GM20000 (cell line): Measurements from ENCODE around the gene CNTNAP3B.
"Not testable (repeated sequence)": the region's sequence is repeated elsewhere in the genome, so short reads cannot be mapped to it uniquely, and the experiment has no call there.

ENCODE experiments used
- DNase-seq: peaks from one replicate; pipeline ENCODE4 v3.0.0; 2012; ENCODE audit warnings: low spot score

CNTNAP3B gene

GRCh38 chr9:42129073-42129729, at the start of gene CNTNAP3B:
CNTNAP3B (minus strand) TSS chr9:42129426; CDS start chr9:42129094, 332 bp downstream.
- DNase-seq, result not testable (repeated sequence)

DNA sequence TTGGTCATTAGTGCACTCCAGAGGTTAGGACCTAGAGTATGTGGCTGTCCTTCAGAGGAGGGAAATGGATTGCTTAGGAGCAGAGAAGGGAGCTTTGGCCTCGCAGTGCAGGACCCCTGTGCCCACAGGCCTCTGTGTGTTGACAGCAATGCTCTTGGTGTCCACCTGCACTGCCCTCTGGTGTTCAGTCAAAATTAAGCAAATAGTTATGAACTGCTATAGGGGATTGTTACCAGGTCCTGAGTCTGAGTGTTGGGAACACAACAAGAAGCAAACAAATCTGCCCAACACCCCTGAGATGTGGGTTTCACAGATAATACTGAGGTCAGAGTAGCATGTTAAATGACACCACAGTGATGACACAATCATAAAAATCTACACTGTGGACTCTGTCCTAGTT, 31.1 kb upstream of the CNTNAP3B start:
- not testable (repeated sequence) for DNase-seq

DNA sequence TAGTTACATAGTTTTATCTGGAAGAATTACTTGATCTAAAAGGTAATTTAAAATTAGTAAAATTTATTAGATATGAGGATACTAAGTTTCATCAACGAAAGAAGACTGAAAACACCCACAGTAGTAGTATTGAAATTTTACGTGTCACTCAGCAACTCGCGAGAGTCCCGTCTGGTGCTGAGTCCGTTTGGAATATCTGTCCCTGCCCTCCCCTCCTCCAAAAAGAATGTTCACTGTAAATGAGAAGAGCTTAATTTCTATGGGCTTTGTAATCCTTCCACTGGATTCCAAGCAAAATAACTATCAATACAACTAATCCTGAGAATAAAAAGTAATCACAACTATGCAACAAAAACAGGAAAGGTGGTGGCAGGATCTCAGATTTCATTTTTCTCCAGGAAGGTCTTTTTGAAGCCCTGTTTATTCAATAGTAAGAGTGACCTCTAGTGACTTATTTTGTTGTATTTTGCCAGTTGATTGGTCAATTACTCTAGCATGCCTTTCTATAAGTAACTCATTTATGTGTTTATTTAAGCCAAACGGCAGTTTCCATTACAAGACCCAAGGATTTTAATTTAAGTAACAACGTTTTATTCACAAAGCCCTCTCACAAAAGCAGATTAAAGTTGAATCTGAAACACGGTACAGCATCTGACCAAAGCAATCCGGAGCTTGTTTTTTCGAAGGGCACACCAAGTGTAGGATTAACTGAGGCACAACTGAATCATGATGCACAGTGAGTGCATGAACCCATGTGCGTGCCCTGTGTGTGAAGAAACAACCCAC, 2.0 kb downstream of the CNTNAP3B start:
- not testable (repeated sequence) for DNase-seq

GRCh38 chr9:42121007-42121406, 8.2 kb downstream of the CNTNAP3B start:
- DNase-seq, result not testable (repeated sequence)

- DNase-seq, result not testable (repeated sequence)
These were observed 33.3 kb downstream of the CNTNAP3B start for GRCh38 chr9:42095929-42096328.

- DNase-seq, result not testable (repeated sequence)
These were observed 44.7 kb downstream of the CNTNAP3B start for GRCh38 chr9:42084559-42084952.

GRCh38 chr9:42083877-42084558, 45.2 kb downstream of the CNTNAP3B start:
- DNase-seq, result not testable (repeated sequence)

DNA sequence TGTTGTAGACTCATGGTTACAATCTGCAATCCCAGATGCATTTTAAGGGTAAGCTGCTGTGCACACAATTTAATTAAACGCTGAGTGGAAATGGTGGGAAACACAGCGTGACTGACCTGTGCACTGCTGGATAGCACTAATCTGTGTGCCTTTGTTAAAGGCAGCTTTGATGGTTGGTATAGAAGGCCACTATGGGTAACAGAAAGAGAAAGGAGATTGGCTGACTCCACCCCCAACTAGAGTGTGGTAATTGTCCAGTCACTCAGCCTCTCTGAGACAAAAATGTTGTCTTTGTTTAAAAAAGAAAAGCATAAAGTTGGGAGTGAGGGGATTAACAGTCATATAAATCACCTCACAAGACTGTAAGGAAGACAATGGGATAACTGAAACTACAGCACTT, 48.9 kb downstream of the CNTNAP3B start:
- DNase-seq, result not testable (repeated sequence)

DNA sequence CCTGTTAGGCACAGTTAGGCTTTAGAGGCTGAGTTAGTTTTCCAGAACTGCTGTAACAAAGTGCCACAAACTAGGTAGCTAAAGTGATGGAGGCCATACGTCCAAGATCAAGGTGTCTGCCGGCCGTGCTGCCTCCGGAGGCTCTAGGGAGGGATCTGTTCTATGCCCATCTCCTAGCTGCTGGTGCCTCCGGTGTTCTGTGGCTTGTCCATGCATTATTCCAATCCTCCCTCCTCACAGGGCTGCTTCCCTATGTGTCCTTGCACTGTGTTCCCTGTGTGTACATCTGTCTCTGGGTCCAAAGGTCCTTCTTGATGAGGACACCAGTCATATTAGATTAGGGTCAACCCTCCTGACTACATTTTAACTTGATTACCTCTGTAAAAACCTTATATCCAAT, 54.4 kb downstream of the CNTNAP3B start:
- not testable (repeated sequence) for DNase-seq

- DNase-seq, result not testable (repeated sequence)
These were observed 58.2 kb downstream of the CNTNAP3B start for GRCh38 chr9:42071026-42071425.

DNA sequence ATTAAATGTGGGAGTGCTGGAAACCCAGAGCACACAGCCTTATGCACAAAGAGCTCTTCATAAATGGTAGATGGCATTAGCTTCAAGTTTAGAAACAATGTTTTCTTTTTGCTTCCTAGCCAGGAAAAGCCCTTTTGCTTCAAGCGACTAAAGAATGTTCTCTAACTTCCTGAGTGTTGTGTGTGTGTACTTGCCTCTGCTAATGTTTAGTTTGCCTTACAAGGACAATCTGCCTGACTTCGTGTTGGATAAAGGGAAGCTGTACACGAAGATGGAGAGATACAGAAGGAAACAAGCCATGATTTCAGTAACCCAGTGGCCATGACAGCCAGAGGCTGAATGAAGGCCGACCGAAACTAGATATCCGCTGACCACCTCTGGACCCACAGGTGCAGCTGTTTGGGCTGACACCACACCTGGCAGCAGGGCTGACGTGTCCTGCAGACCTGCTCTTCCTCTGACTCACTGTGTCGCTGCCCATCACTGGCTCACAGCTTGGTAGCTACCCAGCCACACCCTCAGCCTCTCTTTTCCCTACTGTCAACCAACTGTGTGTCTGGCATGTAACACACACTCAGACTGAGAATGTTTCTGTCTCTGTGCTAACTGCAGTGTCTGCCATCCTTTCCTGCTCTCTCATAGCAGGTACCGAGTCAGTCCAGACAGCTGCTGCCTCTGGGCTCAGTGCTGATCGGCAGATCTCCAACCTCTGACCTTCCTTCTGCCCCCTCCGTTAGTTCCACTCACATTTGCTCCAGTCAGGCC, 59.0 kb downstream of the CNTNAP3B start:
- DNase-seq, result not testable (repeated sequence)

GRCh38 chr9:42053874-42054273, 75.4 kb downstream of the CNTNAP3B start:
- not testable (repeated sequence) for DNase-seq

GRCh38 chr9:42050701-42051100, 78.5 kb downstream of the CNTNAP3B start:
- DNase-seq, result not testable (repeated sequence)

DNA sequence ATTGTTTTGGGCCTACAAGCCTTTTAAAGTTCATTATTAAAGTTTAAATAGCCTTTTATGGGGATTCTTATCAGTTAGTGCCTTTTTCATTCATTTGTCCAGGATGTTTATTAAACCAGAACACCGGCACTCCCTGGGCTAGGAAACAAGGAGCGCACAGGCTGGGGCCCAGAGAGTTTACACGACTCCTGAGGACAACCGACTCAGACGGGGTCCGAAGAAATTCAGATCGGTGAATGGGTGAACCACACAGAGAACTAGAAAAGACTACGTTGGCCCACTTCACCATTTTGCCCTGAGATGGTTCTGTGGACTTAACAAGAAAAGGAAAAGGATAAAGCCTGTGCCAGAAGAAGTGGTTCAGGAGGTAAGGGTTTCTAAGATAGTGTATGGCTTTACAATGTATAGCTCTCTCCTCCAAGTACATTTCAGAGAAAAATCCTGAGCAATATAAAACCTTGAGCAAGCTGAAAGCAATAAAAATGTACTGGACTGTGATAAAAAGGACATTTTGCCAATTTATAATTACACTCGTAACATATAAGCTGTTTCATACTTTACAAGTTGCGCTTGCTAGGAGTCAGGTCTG, 84.7 kb downstream of the CNTNAP3B start:
- DNase-seq, result not testable (repeated sequence)

GRCh38 chr9:42033541-42033940, 95.7 kb downstream of the CNTNAP3B start:
- DNase-seq, result not testable (repeated sequence)

DNA sequence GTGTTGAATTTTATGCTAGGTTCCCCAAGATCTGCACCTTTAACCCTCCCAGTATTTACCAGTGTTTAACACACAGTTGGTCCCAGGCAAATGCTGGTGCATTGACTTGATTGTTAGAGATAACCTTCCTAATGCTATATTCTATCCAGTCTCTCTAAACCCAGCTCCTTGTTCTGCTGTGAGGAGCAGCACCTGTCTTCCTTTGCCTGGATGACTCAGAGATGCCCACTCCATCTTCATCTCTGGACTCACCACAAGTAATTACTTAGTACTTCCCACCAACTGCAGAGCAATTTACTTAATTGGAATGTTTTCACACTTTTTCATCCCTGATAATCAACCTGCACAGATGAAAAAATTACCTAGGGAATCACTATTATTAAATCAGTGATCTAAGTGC, 108.6 kb downstream of the CNTNAP3B start:
- not testable (repeated sequence) for DNase-seq

- not testable (repeated sequence) for DNase-seq
These were observed 110.9 kb downstream of the CNTNAP3B start for GRCh38 chr9:42018220-42018922.

- DNase-seq, result not testable (repeated sequence)
These were observed 114.9 kb downstream of the CNTNAP3B start for GRCh38 chr9:42014317-42014716.

DNA sequence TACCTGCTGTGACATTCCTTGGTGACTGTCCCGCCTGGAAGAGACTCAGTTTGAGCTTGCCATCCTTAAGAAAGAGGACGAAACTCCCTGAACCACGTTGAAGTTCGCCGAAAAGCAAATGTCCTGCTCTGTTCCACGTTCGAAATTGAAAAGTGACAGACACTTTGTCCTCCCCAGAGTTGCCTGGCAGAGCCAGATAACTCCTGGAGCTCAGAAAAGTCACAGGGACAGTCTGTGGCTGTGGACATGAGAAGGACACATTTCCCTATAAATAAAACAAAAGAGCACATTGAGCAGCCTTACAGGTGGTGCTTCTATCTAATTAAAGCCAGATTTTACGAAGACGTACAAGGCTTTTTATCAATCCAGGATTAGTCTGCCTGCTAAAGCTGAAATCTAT, 137.6 kb downstream of the CNTNAP3B start:
- DNase-seq, result not testable (repeated sequence)

DNA sequence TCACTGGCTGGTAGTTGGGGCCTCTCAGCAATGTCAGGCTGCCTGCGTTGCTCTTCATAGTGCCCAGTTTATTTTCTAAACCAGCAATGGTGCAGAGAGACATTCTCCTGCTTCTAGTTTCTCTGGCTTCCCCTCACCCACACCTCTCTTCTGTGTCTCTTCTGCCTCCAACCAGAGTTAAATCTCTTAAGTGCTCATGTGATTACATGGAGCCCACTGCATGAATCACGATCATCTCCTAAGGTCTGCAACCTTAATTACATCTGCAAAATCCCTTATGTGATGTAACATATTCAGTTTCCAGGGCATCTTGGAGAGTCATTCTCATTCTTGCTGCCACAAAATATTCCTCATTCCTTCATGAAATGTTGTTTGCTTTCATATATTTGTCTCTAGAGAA, 149.0 kb downstream of the CNTNAP3B start:
- not testable (repeated sequence) for DNase-seq
